Liver (tissue), 9 donors: ENCODE measurements around the gene SMCO3. TPM values are rescaled to one million over a fixed set of nuclear protein-coding genes. Genes with fewer than 3 reads are reported as not detected.

Experiments
- DNase-seq: peaks from one replicate; pipeline ENCODE4 v3.0.0-alpha.2; 2017; ENCODE audit warnings: low spot score
- H3K27ac ChIP-seq, 2 donors: one replicate each; pipeline ENCODE4 v1.7.0; 2013; ENCODE audit warnings: inconsistent platforms in 2 of 2, low read length in 2 of 2, control low read depth in 1 of 2, low read depth in 1 of 2, mild to moderate bottlenecking in 1 of 2
- H3K27me3 ChIP-seq, 4 donors: one replicate each; pipeline versions ENCODE4 v1.6.1 to v1.7.0; 2013; ENCODE audit warnings: low read length in 3 of 4, inconsistent platforms in 1 of 4, mild to moderate bottlenecking in 1 of 4, moderate library complexity in 1 of 4; ENCODE audit not compliant: control insufficient read depth in 4 of 4, insufficient read depth in 4 of 4
- H3K36me3 ChIP-seq, 4 donors: one replicate each; pipeline versions ENCODE4 v1.6.1 to v1.7.0; 2013; ENCODE audit warnings: low read length in 3 of 4, mild to moderate bottlenecking in 3 of 4, low read depth in 1 of 4, moderate library complexity in 1 of 4; ENCODE audit not compliant: control insufficient read depth in 4 of 4, insufficient read depth in 3 of 4
- H3K4me1 ChIP-seq, 4 donors: one replicate each; pipeline versions ENCODE4 v1.6.1 to v1.7.0; 2013; ENCODE audit warnings: low read length in 3 of 4, mild to moderate bottlenecking in 3 of 4, moderate library complexity in 1 of 4; ENCODE audit not compliant: control insufficient read depth in 4 of 4, insufficient read depth in 4 of 4
- H3K4me3 ChIP-seq, 3 donors: one replicate each; pipeline versions ENCODE4 v1.6.1 to v1.7.0; 2013; ENCODE audit warnings: low read length in 3 of 3, control low read depth in 1 of 3, low read depth in 1 of 3, mild to moderate bottlenecking in 1 of 3
- H3K9ac ChIP-seq, 2 donors: one replicate each; pipeline ENCODE4 v1.7.0; 2013; ENCODE audit warnings: low read length in 2 of 2, mild to moderate bottlenecking in 2 of 2, moderate library complexity in 2 of 2, control low read depth in 1 of 2, low read depth in 1 of 2
- H3K9me3 ChIP-seq, 4 donors: one replicate each; pipeline versions ENCODE4 v1.6.1 to v1.7.0; 2013; ENCODE audit warnings: low read length in 3 of 4; ENCODE audit not compliant: control insufficient read depth in 4 of 4
- ATF3 ChIP-seq: IDR thresholded peaks from 2 replicates; pipeline ENCODE4 v1.6.1; 2016; ENCODE audit warnings: antibody characterized with exemption
- CTCF ChIP-seq: fragments of 150-350 bp; IDR thresholded peaks from 2 replicates; pipeline ENCODE4 v1.5.1; 2017; ENCODE audit warnings: improper control_type of control experiment, low read depth, low read length; ENCODE audit not compliant: missing input control
- FOXA1 ChIP-seq: IDR thresholded peaks from 2 replicates; pipeline ENCODE4 v1.6.1; 2016; ENCODE audit warnings: antibody characterized with exemption
- FOXA2 ChIP-seq: IDR thresholded peaks from 2 replicates; pipeline ENCODE4 v1.6.1; 2016; ENCODE audit warnings: antibody characterized with exemption
- JUND ChIP-seq, 2 donors: IDR thresholded peaks; 2 replicates each; pipeline ENCODE4 v1.6.1; 2016; ENCODE audit warnings: antibody characterized with exemption in 2 of 2
- NR2F2 ChIP-seq: IDR thresholded peaks from 2 replicates; pipeline ENCODE4 v1.6.1; 2016; ENCODE audit warnings: antibody characterized with exemption
- RAD21 ChIP-seq, 2 donors: IDR thresholded peaks; 2 replicates each; pipeline ENCODE4 v1.6.1; 2016; ENCODE audit warnings: antibody characterized with exemption in 2 of 2, mild to moderate bottlenecking in 2 of 2
- REST ChIP-seq: IDR thresholded peaks from 2 replicates; pipeline ENCODE4 v1.6.1; 2016; ENCODE audit warnings: antibody characterized with exemption, mild to moderate bottlenecking
- RXRA ChIP-seq, 2 donors: IDR thresholded peaks; 2 replicates each; pipeline ENCODE4 v1.6.1; 2017 to 2018; ENCODE audit warnings: antibody characterized with exemption in 2 of 2, mild to moderate bottlenecking in 1 of 2
- SP1 ChIP-seq: IDR thresholded peaks from 2 replicates; pipeline ENCODE4 v1.6.1; 2018; ENCODE audit warnings: antibody characterized with exemption, mild to moderate bottlenecking
- TAF1 ChIP-seq: conservative IDR thresholded peaks from 2 replicates; pipeline ENCODE4 v1.6.1; 2016; ENCODE audit warnings: antibody characterized with exemption, mild to moderate bottlenecking
- YY1 ChIP-seq: IDR thresholded peaks from 2 replicates; pipeline ENCODE4 v1.6.1; 2016; ENCODE audit warnings: antibody characterized with exemption, mild to moderate bottlenecking
- WGBS: extraction: QIAGEN DNeasy Blood & Tissue Kit; methylation state at CpG from one replicate; pipeline ENCODE4 v1.1.7; 2013; 5-methylcytosine and 5-hydroxymethylcytosine counted together
- polyA plus RNA-seq, 2 donors: library from polyadenylated mRNA; stranded (reverse) in 1 of 2; unstranded in 1 of 2; fragments of 200-250 nt in 1 of 2; fragments of >200 nt in 1 of 2; fragmentation: Nextera tagmentation in 1 of 2; extraction: Ambion mirVana in 1 of 2; gene quantifications; one replicate each; pipeline versions ENCODE4 v1.2.1 to v1.2.3, GENCODE V29; 2013 to 2015
- total RNA-seq, 2 donors: library from RNA; depleted of rRNA; stranded (reverse); fragments of >200 nt; gene quantifications; one replicate each; pipeline ENCODE4 v1.2.3, GENCODE V29; 2014
- donor health status: healthy.
- donor health status: healthy.
- donor health status: healthy.
- donor health status: healthy.
- donor health status: healthy.

SMCO3 gene
- total and polyA plus RNA-seq, 4 donors = 0.17 to 0.93 (median 0.56) TPM

GRCh38 chr12:14776236-14776961 lies 37.6 kb downstream of the SMCO3 start:
- Histone ChIP-seq H3K27me3 (no peaks in the 10 kb centered on the region), H3K4me3 (no peak overlapping the region), H3K27ac (peak overlapping the region in 1 of 2 donors; percentile 19), H3K9me3 (no peaks in the 10 kb centered on the region), H3K9ac (no peak overlapping the region), H3K36me3 (no peaks in the 10 kb centered on the region), H3K4me1 (peaks cover 0 to 21% (median 3%) of the 10 kb centered on the region in 4 donors)
- no peak for DNase-seq
- TF ChIP-seq REST (no peak), NR2F2 (no peak), CTCF (peak; percentile 10), ATF3 (no peak), RAD21 (IDR thresholded peaks at IDR 0.05) (peak in 1 of 2 donors; percentile 30), FOXA2 (no peak), TAF1 (no peak)
- WGBS = 70% methylated on average over 5 of the region's 5 CpGs

GRCh38 chr12:14775636-14775980 lies 38.4 kb downstream of the SMCO3 start:
- Histone ChIP-seq H3K9me3 (no peaks in the 10 kb centered on the region), H3K36me3 (no peaks in the 10 kb centered on the region), H3K27me3 (no peaks in the 10 kb centered on the region), H3K9ac (no peak overlapping the region), H3K4me1 (peaks cover 0 to 21% (median 5%) of the 10 kb centered on the region in 4 donors), H3K27ac (peak overlapping the region; percentile 80 to 93), H3K4me3 (peak overlapping the region in 1 of 3 donors; percentile 72)
- WGBS = 43% methylated on average over 1 of the region's 1 CpG
- DNase-seq = no peak
- TF ChIP-seq JUND (IDR thresholded peaks at IDR 0.05) (peak in 1 of 2 donors; percentile 38), FOXA1 (no peak)

GRCh38 chr12:14774906-14775635 lies 38.9 kb downstream of the SMCO3 start:
- Histone ChIP-seq H3K36me3 (no peaks in the 10 kb centered on the region), H3K27ac (peak overlapping the region; percentile 80 to 93), H3K4me3 (peak overlapping the region; percentile 72 to 79 (median 74)), H3K9me3 (no peaks in the 10 kb centered on the region), H3K27me3 (no peaks in the 10 kb centered on the region), H3K4me1 (peaks cover 0 to 21% (median 5%) of the 10 kb centered on the region in 4 donors), H3K9ac (peak overlapping the region in 1 of 2 donors; percentile 78)
- TF ChIP-seq JUND (IDR thresholded peaks at IDR 0.05) (peak in 1 of 2 donors; percentile 52), RXRA (IDR thresholded peaks at IDR 0.05) (peak; percentile 24 to 56), YY1 (peak; percentile 69), NR2F2 (no peak), SP1 (peak; percentile 7)
- 7% methylated on average over 34 of the region's 34 CpGs for WGBS
- DNase-seq = peak; percentile 60
